Retinal pigment epithelial cell (primary cell): Measurements from ENCODE around the gene ZBTB8A.
A peak's percentile ranks its signal among the peaks of the same experiment; 100 is the strongest.

ENCODE experiments used
- DNase-seq: peaks from one replicate; pipeline ENCODE4 v3.0.0-alpha.2; 2010; ENCODE audit warnings: low read depth
- H3K4me3 ChIP-seq: 2 replicates; pipeline ENCODE4 v1.5.1; 2011; ENCODE audit warnings: mild to moderate bottlenecking, low read length, control low read depth, moderate library complexity
- CTCF ChIP-seq: conservative IDR thresholded peaks from 2 replicates; pipeline ENCODE4 v1.5.1; 2011; ENCODE audit warnings: low read depth, low read length, control low read depth, inconsistent platforms

Gene ZBTB8A

GRCh38 chr1:32644426-32644825 lies 105.2 kb downstream of the ZBTB8A start:
- no peak for DNase-seq
- H3K4me3 ChIP-seq = no peak overlapping the region
- TF ChIP-seq CTCF = no peak

- TF ChIP-seq CTCF = no peak
- no peak overlapping the region for H3K4me3 ChIP-seq
- no peak for DNase-seq
These were observed 108.3 kb downstream of the ZBTB8A start for GRCh38 chr1:32647308-32648134.

GRCh38 chr1:32650248-32650751 lies 111.1 kb downstream of the ZBTB8A start, which contains the start of gene ZBTB8OS:
Gene ZBTB8OS, minus strand, starts transcription at chr1:32650550. Its CDS starts 21 bp downstream, at chr1:32650529.
- peak; percentile 72 for DNase-seq
- TF ChIP-seq CTCF = no peak
- peak within 1 kb of the TSS; percentile 77 for H3K4me3 ChIP-seq

GRCh38 chr1:32650752-32651460 lies 111.7 kb downstream of the ZBTB8A start, which contains the start of gene RBBP4:
Gene RBBP4, plus strand, starts transcription at chr1:32651208. Its CDS starts 99 bp downstream, at chr1:32651307.
- no peak for TF ChIP-seq CTCF
- peak within 1 kb of the TSS; percentile 77 for H3K4me3 ChIP-seq
- peak; percentile 86 for DNase-seq

GRCh38 chr1:32651461-32652073 lies 112.3 kb downstream of the ZBTB8A start:
- no peak for TF ChIP-seq CTCF
- DNase-seq = no peak
- peak overlapping the region; percentile 75 for H3K4me3 ChIP-seq

GRCh38 chr1:32652244-32652962 lies 113.2 kb downstream of the ZBTB8A start:
- H3K4me3 ChIP-seq = peak overlapping the region; percentile 75
- TF ChIP-seq CTCF = no peak

More at GRCh38 chr1:32652244-32652962, 113.2 kb downstream of the ZBTB8A start:
- DNase-seq = no peak
